ENCODE measurements around the gene HOXB6. TPM values are rescaled to one million over a fixed set of nuclear protein-coding genes. Genes with fewer than 3 reads are reported as not detected.

HOXB6 gene
- total and polyA plus RNA-seq, 9 donors = 0.25 to 10.3 (median 1.2) TPM

DNA sequence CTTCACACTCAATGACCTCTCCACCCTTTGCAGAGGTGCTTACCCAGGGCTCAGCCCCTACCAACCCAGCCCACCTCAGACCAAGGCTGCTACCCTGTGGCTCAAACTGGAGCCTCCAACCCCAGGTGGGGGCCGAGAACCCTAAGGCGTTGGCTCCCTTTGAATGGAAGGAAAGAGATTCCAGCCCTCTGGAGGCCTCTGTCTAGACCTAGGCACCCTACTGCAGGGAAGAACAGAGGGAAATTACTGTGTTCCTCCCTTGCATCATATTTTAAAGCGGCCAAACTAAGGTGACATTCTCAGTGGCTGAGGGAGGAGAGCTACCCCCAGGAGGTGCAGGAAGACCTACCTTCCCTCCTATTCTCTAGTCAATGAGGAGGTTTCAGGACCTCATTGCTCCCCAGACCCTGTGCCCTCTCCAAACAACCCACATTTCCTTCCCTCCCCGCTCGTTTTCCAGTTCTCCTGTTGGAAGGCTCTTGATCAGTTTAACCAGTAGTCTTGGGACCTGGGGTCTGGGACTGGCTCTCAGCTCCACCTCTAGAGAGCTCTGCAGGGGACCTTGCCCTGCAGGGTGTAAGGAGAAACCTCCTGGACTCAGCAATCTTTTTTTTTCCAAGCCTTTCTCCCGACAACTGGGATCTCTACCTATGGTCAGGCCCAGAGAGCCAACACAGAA, 15.8 kb upstream of the HOXB6 start:
- H3K4me1 ChIP-seq (ENCODE audit: insufficient read depth) = peaks cover 2% of the 10 kb centered on the region
- 41 to 48% (median 46%) methylated on average over 6 of the region's 6 CpGs for WGBS, 3 donors
- peaks cover 8% of the 10 kb centered on the region for H3K27me3 ChIP-seq
- H3K9me3 ChIP-seq = no peaks in the 10 kb centered on the region
- no peak overlapping the region for H3K27ac ChIP-seq
- no peak for DNase-seq
- H3K4me3 ChIP-seq = no peak overlapping the region
- TF ChIP-seq POLR2A (IDR thresholded peaks at IDR 0.05) (no peak), EP300 (IDR thresholded peaks at IDR 0.05) (no peak)
- TF ChIP-seq, protein P1, sequence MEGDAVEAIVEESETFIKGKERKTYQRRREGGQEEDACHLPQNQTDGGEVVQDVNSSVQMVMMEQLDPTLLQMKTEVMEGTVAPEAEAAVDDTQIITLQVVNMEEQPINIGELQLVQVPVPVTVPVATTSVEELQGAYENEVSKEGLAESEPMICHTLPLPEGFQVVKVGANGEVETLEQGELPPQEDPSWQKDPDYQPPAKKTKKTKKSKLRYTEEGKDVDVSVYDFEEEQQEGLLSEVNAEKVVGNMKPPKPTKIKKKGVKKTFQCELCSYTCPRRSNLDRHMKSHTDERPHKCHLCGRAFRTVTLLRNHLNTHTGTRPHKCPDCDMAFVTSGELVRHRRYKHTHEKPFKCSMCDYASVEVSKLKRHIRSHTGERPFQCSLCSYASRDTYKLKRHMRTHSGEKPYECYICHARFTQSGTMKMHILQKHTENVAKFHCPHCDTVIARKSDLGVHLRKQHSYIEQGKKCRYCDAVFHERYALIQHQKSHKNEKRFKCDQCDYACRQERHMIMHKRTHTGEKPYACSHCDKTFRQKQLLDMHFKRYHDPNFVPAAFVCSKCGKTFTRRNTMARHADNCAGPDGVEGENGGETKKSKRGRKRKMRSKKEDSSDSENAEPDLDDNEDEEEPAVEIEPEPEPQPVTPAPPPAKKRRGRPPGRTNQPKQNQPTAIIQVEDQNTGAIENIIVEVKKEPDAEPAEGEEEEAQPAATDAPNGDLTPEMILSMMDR (IDR thresholded peaks at IDR 0.05) = no peak
- intact Hi-C loops (cut with DNase I) = loop anchor here in 1 of 4 donors (10.0 kb wide), 1 partner anchor 286 kb away; no protein-coding TSS in a partner anchor
- no peaks in the 10 kb centered on the region for H3K36me3 ChIP-seq

DNA sequence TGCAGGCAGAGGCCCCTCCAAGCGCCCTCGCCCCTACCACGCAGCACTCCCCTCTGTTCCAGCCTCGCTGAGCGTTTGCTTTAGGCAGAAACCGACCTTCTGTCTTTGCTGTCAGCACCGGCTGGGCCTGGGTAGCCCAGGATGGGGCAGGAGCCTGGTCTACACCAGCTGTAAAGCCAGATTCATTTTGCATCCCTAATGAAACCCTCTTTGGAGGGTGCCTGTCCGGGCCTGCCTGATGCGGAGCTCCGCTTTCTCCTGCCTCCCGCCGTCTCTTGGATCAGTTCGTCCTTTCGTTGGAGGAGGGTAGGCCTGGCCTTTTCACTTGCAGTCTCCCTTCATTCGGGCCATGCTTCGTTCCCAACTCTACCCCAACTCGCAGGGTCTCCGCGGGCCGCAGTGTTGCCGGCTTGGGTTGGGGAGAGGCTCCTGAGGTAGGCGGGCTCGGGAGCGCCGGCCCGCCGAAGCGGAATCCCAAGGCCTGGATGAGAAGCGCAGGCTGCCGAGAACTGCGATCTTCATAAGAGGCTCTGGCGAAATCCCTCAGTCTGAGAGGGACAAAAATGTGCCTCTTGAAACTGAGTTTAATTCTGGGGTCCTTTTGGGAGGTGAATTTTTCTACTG, 15.2 kb upstream of the HOXB6 start:
- Histone ChIP-seq H3K27me3 (peaks cover 7% of the 10 kb centered on the region), H3K9me3 (no peaks in the 10 kb centered on the region), H3K4me1 (ENCODE audit: insufficient read depth) (peaks cover 1% of the 10 kb centered on the region), H3K4me3 (no peak overlapping the region), H3K36me3 (no peaks in the 10 kb centered on the region), H3K27ac (no peak overlapping the region)
- TF ChIP-seq EP300 (IDR thresholded peaks at IDR 0.05) (no peak), POLR2A (IDR thresholded peaks at IDR 0.05) (no peak)
- TF ChIP-seq, protein P1 (IDR thresholded peaks at IDR 0.05) = no peak
- 11 to 15% (median 12%) methylated on average over 32 of the region's 32 CpGs for WGBS, 3 donors
- intact Hi-C loops (cut with DNase I) = loop anchor here in 3 of 4 donors (5.0 to 10.0 kb wide), 3 partner anchors 285 to 595 kb away; no protein-coding TSS in a partner anchor
- DNase-seq = no peak

DNA sequence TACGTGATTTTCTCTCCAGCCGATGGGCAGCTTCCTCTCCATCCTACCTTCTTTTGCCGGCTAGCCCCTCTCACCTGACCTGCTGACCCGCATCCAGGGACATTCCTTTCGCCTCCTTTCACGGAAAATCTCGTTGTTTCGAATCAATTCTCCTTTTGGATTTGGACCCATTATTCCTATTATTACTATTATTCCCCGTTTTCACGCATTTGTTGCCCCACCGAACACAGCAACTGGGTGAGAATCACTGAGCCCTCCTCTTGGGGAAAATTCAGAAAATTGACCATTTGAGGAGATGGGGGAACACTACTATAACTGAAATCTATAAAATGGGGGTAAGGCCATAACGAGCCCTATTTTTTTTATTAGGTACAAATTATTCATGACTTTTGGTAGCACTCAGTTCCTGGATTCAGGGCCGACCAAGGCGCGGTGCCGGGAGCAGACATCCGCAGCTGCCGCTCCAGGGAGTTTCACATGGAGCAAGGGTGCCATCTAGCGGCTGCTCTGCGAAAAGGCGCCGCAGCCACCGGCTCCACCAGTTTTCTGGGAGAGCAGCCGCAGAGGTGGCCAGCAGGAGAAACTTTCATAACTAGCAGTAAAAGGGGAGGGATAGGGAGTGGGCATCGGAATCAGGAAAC, 13.6 kb upstream of the HOXB6 start:
- Histone ChIP-seq H3K27ac (no peak overlapping the region), H3K9me3 (no peaks in the 10 kb centered on the region), H3K27me3 (peaks cover 6% of the 10 kb centered on the region), H3K4me3 (no peak overlapping the region), H3K4me1 (ENCODE audit: insufficient read depth) (no peaks in the 10 kb centered on the region), H3K36me3 (no peaks in the 10 kb centered on the region)
- peak; percentile 71 to 90 (median 83) for DNase-seq
- WGBS, 3 donors = 2 to 4% (median 2%) methylated on average over 25 of the region's 25 CpGs
- intact Hi-C loops (cut with DNase I) = loop anchor here in 3 of 4 donors (5.0 to 10.0 kb wide), 2 partner anchors 286 to 594 kb away; no protein-coding TSS in a partner anchor
- TF ChIP-seq, protein P1 (IDR thresholded peaks at IDR 0.05) = peak; percentile 81 to 92 (median 90)
- no peak for TF ChIP-seq POLR2A (IDR thresholded peaks at IDR 0.05)

DNA sequence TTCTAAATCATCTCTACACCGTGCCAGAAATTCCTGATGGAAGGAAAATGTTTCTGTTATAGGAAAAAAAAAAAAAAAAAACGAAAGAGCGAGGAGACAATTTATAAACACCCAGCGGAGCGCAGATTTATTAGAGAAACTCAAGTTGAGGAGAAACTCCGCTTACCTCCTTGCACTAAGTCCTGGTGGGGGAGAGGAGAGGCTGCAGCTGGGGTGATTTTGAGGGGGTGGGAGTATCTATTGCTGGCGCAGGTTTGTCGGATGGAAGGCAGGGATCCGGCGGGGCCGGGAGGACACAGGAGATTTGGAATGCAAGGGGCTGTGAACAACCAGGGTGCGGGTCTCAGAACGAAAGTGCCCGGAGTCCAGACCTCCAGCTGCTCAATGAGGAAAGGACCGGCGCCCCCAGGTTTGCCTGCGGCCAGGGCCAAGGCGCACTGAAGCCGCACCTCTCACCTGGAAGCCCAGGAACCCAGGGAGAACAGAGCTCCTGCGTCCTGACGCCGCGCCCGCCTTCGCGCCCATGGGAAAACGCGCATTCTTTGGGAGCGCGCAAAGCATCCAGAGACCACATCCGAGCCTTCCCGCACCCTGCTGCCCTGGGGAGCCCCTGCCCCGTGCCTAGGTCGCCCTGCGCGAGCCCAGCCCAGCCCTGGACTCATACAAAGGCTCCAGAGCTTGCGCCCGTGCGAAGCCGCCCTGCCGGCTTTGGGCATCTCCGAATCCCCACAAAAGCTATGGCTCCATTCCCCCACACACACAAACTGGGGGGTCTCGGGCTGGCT, 12.9 kb upstream of the HOXB6 start:
- H3K4me3 ChIP-seq = no peak overlapping the region
- no peak overlapping the region for H3K27ac ChIP-seq
- no peaks in the 10 kb centered on the region for H3K4me1 ChIP-seq (ENCODE audit: insufficient read depth)
- 2 to 11% (median 5%) methylated on average over 42 to 43 of the region's 43 CpGs for WGBS, 3 donors
- H3K27me3 ChIP-seq = peaks cover 6% of the 10 kb centered on the region
- DNase-seq = no peak
- intact Hi-C loops (cut with DNase I) = loop anchor here in 3 of 4 donors (5.0 to 10.0 kb wide), 2 partner anchors 285 to 593 kb away; no protein-coding TSS in a partner anchor
- TF ChIP-seq, protein P1 (IDR thresholded peaks at IDR 0.05) = no peak
- TF ChIP-seq EP300 (IDR thresholded peaks at IDR 0.05) (no peak), POLR2A (IDR thresholded peaks at IDR 0.05) (no peak)
- no peaks in the 10 kb centered on the region for H3K9me3 ChIP-seq
- H3K36me3 ChIP-seq = no peaks in the 10 kb centered on the region

Data from ovary (tissue), 9 donors.